LHCN-M2 (cell line): ENCODE results near the gene TICRR. TPM values are rescaled to one million over a fixed set of nuclear protein-coding genes. Genes with fewer than 3 reads are reported as not detected.
A peak's percentile ranks its signal among the peaks of the same experiment; 100 is the strongest.

Experiments
- DNase-seq: peaks from one replicate; pipeline ENCODE4 v3.0.0-alpha.2; 2012; ENCODE audit warnings: low read depth
- total RNA-seq: library from RNA; depleted of rRNA; stranded (reverse); fragments of >200 nt; gene quantifications from 2 replicates; pipeline ENCODE4 v1.2.3, GENCODE V29; 2014

The TICRR gene
- total RNA-seq, 1 experiment from 2014 or later: 9.9 TPM

DNA sequence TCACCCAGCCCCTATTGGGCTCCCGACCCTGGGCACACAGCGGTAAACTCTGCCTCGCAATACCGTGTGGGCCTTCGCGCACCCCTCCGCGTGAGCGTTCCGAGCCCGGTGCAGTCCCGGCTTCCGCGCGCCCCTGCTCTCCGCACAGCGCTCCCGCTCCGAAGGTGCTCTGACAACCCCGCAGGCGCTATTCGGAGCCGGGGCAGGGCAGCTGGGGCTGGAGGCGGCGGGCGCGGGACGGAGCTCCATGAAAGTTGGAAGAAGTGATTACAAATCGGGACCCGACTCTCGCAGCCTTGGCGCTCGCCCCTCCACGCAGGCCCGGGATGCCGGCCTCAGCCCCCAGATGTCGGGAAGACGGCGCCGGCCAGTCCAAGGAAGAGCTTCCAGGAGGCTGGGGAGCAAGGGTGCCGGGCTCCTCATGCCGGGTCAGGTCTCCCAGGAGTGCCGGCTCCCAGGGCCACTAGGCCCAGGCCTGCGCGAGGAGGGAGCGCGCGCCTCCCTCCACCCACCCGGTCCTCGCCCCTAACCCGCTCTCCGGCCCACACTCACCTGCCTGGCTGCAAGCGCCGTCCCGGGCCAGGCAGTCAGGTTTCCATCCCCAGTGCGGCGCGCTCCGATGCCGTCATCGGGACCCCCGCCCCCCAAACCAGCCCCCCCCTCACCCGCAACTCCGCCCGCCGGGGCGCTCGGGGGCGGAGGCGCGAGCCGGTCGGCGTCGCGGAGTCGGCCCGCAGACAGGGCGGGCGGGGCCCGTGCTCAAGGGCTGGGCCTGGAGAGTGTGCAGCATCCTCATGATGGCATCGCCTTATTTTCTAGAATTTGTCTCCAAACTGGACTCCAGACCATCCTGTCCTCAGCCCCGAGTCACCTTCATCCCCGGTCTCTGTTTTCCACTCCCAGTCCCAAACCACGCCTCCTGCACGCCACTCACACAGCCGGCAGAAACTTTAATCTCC is 79.9 kb downstream of the TICRR start, which contains the start of gene KIF7:
Gene KIF7, minus strand, starts transcription at position 621 of the 959 bp plus-strand sequence. CDS start 2,537 bp downstream, outside the sequence.
- peak; percentile 50 for DNase-seq

DNA sequence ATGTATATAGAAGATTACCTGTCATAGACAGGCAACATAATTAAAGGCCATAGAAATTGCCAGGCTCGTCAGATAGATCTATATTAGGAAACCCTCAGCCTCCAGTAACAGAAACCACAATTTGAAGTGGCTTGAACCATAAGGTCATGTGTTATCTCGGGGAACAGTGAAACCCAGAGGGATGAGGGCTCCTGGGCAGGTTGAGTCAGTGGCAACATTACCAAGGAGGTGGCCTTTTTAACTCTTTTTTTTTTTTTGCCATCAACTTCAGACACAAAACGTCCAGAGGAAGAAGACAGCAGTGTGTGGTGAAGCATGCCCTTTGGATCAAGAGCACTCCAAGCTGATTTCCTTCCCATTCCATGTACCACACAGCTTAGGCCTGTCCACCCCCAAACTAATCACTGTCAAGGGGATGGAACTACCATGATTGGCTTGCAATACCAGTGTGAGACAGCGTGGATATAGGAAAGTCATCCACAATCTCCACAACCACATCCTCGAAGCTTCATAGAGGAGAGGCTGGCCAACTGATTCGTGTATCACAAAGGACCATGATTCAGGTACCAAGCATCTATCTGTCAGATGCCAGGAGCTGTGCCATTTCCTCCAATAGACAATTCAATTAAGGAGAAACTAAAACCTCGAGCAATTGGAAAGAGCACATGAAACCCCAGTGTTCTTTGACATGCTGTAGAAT is 81.0 kb downstream of the TICRR start:
- DNase-seq: peak; percentile 30

DNA sequence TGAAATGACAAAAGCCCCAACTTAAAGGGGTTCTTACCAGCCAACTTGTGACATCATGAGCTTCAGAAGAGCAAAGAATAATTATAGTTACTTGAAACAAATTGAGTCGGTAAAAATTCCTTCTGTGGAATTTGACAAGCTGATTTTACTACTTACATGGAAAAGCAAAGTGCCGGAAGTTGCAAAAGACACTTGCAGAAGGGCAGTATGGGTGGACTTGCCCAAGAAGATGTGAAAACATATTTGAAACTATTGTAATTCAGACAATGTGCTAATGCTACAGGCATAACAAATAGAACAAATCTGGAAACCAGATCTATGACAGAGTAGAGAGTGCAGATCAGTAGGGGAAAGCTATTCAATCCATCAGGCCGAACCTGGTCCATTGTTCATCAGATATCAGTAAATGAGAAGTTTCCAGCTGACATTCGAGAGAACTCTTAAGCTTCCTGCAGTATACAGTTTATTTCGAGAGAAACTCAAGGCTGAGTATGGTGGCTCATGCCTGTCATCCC is 82.5 kb downstream of the TICRR start:
- DNase-seq: no peak

DNA sequence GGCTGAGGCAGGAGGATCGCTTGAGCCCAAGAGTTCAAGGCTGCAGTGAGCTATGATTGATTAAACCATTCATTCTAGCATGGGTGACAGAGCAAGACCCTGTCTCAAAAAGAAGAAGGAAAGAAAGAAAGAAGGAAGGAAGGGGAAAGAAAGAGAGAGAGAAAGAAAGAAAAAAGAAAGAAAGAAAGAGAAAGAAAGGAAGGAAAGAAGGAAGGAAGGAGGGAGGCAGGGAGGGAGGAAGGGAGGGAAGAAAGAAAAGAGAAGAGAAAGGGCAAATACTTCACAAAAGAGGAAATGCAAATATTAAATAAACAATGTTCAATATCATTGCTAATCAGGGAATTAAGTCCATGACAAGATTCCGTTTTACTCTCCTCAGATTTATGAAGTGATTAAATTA is 84.0 kb downstream of the TICRR start:
- no peak for DNase-seq

DNA sequence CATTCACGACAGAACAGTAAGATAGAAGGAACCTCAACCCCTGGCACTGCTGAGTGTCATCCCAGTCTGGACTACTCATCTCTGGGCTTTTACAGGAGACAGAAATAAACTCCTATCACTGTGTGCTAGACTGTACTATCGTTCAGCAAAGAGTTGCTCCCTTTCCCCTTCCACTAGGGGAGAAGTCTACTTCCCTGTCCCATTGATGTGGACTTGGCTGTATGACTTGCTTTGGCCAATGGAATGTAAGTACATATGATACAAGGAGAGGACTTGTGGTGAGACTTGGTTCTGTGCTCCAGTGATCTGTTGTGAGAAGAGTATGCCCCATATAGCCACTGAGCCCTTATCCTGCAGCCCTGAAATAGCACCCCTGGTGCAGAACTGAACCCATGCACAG is 85.3 kb downstream of the TICRR start:
- DNase-seq: no peak

DNA sequence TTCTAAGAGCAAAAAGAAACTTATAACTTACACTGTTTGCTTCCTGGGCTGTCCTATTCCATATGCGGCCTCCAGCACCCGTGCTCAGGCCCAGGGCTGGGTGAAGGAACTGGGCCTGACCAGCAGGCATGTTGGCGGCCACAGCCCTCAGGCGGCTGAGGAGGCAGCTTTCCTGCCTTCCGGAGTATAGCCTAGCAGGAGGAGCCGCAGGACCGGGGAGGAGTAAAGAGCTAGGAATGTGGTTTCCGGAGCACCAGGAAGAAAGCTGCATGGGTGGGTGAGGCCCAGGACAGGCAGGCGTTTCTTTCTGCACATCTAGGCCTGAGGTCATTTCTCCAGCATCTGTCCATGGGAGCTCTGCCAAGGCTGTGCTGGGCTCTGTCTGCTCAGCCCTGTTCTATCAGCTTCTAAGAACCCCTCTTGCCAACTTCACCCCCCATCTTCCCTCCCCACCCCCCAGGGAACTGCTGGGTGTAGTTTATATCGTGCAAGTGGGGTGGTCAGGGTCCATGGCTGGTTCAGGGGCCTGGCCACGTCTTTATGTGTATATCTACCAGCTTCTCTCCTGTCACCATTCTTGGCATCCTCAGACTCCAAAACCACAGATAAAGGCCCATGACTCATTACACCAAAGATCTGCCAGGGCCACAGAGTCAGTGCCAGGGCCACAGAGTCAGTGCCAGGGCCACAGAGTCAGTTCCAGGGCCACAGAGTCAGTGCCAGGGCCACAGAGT is 87.8 kb downstream of the TICRR start:
- peak; percentile 93 for DNase-seq

DNA sequence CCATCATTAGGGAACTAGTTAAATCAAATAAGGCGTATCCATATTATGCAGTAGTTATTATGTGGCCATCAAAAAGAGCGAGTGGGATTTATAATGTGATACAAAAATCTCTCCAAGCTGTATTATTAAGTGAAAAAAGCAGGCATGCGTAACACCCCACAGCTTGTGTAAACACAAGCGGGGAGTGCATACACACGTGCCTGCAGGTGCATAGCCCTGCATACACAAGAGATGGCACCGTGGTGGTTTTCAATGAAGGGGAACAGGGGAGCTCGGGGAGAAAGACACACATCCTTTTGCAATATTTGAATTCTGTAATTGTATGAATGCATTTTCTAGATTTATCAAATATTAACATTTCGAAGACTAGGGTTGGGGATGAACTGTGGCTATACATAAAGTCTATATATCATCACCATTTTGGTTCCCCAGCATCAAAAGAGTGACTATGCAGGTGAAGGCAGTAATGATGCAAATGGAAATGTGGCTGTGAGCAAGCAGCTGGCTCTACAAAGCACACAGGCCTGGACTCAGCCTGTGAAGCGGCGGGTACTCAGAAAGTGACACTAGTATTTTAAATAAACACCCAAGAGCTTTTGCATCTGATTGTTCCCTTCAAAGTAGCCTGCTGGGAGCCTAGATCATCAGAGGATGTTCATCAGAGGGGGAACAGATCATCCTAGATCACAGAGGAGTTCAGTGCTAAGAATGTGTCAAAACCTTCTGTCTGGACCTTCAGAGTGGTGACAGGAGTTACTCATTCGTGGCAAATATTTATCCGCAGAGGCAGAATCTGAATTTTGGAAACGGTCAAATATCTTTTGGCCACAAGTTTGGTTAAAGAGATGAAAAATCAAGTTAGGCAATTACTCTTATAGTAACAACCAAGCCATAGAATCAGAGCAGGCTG is 89.4 kb downstream of the TICRR start:
- peak; percentile 10 for DNase-seq

DNA sequence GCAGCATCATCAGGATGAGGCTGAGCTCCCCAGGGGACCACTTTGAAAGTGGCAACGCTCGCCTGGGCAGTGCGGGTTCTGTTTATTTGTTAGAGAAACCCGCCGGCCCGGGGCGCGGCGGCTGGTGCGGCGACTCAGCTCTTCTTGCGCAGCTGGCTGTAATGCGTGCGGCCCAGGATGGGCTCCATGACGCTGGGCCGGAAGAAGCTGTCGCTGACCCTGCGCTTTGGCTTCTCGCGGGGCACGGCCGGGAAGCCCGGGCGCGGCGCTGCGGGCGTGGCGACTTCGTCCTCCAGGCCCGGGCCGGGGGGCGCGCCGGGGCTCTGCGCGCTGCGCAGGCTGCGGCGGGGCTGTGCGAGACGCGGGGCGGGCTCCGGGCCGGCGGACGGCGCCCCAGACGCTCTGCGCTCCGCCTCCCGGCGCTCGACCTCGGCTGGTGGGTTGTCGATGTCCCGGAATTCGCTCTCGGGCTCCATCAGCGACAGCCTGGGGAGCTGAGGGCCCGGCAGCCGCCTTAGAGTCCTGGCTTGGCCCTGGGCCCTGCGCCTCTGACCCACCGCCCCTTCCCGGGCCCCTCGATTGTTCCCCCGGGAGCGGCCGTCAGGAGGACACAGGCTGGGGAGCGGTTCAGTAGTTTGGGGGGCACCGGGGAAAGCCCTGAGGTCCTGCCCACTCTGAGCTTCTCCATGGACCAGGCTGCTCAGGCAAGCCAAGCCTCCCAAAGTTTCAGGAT is 90.3 kb downstream of the TICRR start:
- DNase-seq: peak; percentile 56

DNA sequence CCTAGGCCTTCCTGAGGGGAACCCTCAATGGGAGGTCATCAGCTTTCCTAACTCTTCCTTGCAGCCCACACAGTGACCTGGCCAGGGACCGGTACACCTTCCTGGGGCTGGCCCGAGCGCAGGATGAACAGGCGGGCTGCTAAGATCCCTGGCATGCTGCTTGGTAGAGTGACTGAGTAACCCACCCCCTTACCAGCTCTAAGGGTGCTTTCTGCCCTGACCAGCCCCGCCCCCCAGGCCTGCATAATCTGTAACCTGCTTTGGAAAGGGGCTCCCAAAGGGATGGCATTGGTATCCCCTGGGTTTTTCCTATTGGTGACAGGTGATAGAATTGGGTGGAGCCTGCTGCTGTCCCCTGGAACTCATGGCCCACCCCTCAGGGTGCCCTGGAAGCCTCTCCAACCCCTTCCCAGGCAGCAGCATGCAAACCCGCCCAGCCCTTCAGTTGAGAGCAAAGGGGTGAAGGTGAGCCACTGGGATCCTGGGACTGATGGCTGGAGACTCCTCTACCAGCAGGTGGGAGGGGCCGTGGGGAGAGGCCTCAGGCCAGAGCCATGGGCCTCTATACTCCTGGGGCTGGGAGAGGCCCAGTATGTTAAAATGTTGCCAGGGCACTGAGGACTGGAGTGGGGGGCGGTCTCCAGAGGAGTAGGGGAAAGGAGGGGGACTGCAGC is 91.1 kb downstream of the TICRR start:
- no peak for DNase-seq

DNA sequence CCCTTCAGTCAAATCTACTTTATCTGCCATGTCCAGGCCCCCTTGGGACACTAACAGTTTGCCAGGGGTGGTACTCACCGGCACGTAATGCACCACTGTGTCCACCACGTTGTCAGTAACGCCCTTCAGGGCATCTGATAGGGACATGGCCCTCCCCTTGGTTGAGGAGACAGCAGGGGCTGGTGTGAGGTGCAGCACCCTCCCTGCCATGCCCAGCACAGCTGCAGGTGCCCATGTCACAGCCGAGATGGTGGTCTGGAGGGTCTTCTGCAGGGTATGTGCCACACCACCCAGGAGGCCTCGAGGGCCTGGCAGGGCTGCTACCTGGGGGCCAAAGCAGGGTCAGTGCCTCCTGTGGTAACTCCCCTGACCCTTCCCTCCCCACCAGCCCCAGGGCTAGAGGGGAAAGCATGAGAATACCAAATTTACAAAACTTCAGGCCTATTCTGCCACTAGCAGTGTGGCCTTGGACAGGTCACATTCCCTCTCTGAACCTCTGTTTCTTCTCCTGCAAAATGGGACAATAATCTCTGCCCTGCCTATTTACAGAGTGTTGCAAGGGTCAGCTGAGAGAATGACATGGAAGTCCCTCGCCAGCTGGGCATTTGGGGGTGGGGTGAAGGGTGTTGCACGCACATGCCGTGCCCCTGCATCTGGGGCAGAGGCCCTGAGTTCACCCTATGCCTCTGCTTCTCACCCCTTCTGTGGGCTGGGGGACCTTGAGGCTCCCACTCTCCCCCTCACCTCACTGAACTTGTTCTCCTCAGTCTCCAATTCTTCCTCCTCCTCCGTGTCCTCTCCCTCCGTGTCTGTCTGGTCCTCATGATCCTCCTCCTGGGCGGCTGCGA is 91.8 kb downstream of the TICRR start:
- no peak for DNase-seq

DNA sequence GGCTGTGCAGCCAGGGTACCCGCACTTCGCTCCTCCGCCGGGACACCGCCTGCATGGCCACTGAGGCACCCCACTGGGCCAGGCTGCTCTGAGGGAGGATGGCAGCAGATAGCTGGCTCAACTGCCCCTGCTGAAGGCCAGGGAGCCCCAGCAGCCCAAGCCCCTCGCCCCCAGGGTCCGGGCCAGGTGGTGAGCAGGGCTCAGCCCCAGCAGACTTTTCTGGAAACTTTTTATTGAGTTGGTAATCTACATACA is 92.4 kb downstream of the TICRR start:
- no peak for DNase-seq

DNA sequence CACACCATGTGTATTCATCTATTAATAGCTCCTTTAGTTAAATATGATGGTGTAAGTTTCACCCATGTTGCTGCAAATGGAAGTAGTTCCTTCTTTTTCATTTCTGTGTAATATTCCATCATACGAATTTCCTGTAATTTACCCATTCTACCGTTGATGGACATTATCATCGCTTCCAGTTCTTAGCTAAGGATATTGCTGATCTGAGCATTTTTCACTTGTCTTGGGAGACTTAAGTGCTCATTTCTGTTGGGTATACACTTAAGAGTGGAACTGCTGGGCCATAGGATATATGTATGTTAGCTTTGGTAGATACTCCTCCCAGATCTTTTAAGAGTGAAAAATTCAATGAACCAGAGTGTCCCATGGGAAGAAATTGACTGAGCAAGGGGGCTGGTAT is 92.9 kb downstream of the TICRR start:
- DNase-seq: no peak

DNA sequence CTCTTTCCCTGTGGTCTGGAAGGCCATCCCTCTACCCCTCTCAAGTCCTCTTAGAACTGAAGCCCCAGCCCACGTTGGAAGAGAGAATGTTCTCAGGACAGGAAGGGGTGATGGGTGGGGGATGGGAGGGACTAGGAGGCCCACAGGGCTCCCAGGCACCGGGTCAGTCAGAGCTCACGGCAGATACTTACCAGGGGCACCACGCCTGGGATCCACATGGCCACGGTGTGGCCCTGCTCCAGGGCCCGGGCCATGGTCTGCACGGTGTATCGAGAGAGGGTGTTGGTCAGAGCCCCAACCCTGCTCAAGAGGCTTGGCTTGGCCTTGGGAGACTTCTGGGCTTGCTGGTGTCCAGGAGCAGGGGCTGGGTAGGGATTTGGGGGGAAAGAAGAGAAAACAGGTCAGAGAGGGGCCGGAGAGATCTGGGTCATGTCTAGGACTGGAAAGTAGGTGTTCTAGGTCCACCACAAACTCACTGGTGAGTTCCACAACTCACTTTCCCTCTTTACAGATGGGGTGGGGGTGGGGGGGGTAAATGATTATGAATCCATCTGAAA is 94.1 kb downstream of the TICRR start:
- DNase-seq: no peak

DNA sequence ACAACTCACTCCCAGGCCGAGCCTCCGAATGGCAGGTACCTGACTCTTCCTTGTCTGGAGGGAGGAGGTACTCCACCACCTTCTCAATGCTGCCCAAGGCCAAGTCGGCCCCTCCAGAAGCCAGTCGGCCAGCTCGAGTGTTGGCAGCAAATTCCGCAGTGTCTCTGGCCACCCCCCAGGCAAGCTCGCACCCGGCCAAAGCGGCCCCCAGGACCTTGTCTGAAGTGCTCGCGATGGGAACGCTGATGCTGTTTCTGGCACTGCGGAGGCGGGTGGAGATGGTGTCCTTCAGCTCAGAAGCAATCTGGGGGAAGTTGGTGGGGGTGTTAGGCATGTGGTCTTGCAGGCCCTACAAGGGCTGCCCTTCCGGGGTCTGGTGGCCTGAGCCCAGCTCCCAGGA is 94.7 kb downstream of the TICRR start:
- DNase-seq: no peak

DNA sequence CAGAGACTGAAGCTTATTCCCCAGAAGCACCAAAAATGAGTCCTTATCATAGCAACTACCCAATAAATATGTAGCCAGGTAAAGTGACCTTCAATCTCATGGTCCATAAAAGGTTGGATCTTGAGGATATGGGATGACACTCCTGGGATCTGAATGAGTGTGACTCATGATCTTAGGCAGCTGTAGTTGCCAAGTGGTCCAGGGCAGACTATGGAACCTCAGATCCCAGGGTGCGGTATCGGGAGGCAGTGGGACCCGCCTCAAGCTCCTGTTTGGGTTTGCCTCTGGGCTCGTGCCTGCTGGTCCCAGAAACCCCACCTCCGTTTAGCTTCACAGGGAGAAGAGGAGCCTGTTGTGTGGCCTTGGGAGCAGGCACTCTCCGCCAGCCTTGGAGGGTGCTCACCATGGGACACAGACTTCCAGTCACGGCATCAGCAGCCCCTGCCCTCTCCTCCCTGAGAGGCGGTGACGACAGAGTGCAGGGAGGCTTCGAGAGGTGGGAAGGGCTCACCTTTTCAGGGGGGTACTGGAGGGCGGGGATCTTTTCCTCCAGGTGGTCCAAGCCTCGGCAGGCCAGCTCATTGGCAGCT is 95.8 kb downstream of the TICRR start:
- no peak for DNase-seq

DNA sequence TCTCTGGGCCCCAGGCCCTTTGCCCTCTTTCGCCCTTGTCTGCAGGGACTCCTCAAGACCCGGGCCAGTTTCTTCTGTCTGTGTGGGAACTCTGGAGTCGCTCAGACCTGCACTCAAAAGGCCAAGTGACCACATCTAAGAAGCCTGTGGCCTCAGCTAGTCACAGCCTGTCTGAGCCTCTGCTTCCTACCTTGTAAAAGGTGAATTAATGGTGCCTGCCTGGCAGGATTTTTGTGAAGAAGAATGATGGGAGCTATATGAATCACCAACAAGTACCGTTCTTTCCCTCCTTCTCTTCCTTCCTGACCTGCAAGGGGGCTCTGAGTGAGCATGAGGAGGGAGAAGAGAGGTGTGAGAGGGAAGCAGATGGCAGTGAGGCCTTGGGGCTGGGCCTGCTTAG is 96.4 kb downstream of the TICRR start:
- no peak for DNase-seq

DNA sequence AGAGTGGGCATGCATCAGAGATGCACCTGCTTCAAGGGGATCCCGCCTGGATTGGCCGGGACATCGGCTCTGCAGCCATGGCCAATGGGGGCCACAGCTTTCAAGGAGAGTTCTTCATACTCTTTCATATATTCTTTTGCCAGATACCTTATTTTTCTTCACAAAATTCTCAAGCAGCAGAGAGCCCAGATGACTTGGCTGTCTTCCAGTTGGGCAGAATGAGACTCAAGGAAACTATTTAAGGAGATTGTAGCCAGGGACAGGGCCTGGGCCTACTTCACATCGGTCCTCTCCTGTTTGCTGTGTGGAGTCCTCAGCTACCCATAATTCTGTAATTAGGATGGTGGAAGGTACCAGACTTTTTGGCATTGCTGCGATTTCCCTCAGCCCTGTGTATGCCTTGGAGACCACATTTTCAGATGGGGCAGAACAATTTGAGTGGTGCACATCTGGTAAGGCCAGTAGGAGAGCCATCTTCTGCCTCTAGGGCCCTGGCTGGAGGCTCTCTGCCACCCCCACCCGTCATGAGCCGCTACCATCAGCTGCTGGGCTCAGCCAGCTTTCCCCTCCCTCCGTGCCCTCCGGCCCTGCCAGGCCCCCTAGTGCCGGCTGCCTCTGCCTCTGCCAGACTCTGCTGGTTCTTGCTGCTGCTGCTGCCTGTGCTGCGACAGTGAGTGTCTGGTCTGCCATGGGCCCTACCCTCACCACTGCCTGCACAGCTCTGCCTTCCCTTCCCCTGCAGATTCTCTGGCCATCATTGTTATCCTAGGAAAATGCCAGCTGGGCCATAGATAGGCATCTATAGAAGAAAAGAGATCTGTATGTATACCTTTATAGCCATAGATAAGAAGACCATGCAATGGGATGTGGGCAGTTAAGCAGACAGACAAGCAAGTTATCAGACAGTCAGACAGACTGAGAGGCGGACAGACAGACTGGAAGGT is 97.2 kb downstream of the TICRR start:
- no peak for DNase-seq
